ENCODE results near the gene DOCK9. TPM values are rescaled to one million over a fixed set of nuclear protein-coding genes. Genes with fewer than 3 reads are reported as not detected.

Gene DOCK9
- total and polyA plus RNA-seq, 2 donors (not counting 3 experiments of a cell fraction or from before 2014, with no cell fraction given) = 147 to 323 TPM

DNA sequence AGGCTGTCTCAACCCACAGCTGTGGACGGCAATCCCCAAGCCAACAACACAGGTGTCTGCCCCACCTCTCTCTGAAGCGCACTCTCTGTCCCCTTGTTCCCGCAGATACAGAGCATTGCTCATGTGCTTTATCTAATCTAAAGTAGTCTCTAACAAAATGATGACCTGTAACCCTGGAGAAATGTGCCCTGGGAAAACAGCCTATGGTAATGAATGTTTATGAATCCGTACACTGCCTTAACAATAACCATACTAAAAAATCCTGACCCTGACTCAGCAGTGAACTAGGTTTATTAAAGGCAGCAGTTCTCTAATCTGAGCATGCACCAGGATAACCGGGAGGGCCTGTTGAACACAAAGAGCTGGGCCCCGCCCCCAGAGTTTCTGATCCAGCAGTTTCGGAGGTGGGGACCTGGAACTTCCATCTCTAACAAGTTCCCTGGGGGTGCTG, 174.7 kb downstream of the DOCK9 start:
- FAIRE-seq (no peak), DNase-seq (ENCODE audit: low read depth, low spot score) (no peak)
- Histone ChIP-seq H3K4me2 (ENCODE audit: insufficient read depth, low read length) (no peak overlapping the region), H3K9ac (replicated peaks; ENCODE audit: extremely low read depth, insufficient read depth, low read length) (no peak overlapping the region), H2AFZ (ENCODE audit: low read depth, low read length) (no peak overlapping the region), H3K79me2 (ENCODE audit: control insufficient read depth, insufficient read depth, low read length) (no peaks in the 10 kb centered on the region), H3K9me1 (replicated peaks; ENCODE audit: control insufficient read depth, extremely low read depth, insufficient read depth, low read length) (no peaks in the 10 kb centered on the region), H4K20me1 (replicated peaks; ENCODE audit: control insufficient read depth, extremely low read depth, insufficient read depth, low read length) (no peaks in the 10 kb centered on the region), H3K27ac (ENCODE audit: insufficient read depth, low read depth, low read length) (no peak overlapping the region), H3K9me3 (replicated peaks; ENCODE audit: control insufficient read depth, insufficient read depth, low read length) (no peaks in the 10 kb centered on the region), H3K27me3 (ENCODE audit: control insufficient read depth in 2 of 2, insufficient read depth in 2 of 2, low read length in 2 of 2) (no peaks in the 10 kb centered on the region), H3K4me3 (replicated peaks in 1 of 3; ENCODE audit: insufficient read depth in 1 of 3, low read depth in 1 of 3, low read length in 3 of 3) (no peak overlapping the region), H3K36me3 (ENCODE audit: control insufficient read depth in 2 of 2, extremely low read depth in 1 of 2, insufficient read depth in 2 of 2, low read length in 2 of 2) (peaks cover 28 to 40% of the 10 kb centered on the region in 2 experiments), H3K4me1 (ENCODE audit: control insufficient read depth, extremely low read depth, insufficient read depth, low read length) (no peaks in the 10 kb centered on the region)
- no TSS peak for BruUV-seq (replicated peaks)
- intact Hi-C loops (cut with micrococcal nuclease) (no loop called here), dilution Hi-C loops (cut with MboI; ENCODE audit: extremely low pct_ligation_motif_present, low sequenced_read_pairs) (no loop called here)
- POLR2A ChIA-PET = no interaction called here
- TF ChIP-seq JUN (IDR thresholded peaks at IDR 0.05; ENCODE audit: borderline replicate concordance, insufficient read depth, insufficient read length, low read depth) (no peak), EZH2 (IDR thresholded peaks at IDR 0.05; ENCODE audit: borderline replicate concordance, low read depth, low read length, severe bottlenecking) (no peak), FOS (IDR thresholded peaks at IDR 0.05; ENCODE audit: borderline replicate concordance, insufficient read depth, low read length) (no peak), POLR2AphosphoS5 (IDR thresholded peaks at IDR 0.05; ENCODE audit: insufficient read depth, low read depth, low read length) (no peak), POLR2A (IDR thresholded peaks at IDR 0.05; ENCODE audit: low read depth, low read length) (no peak), GATA2 (IDR thresholded peaks at IDR 0.05; ENCODE audit: insufficient read depth, insufficient read length, low read depth, low read length) (no peak), CTCF (IDR thresholded peaks at IDR 0.05; ENCODE audit: extremely low read depth in 1 of 2, insufficient read depth in 1 of 2, low read depth in 1 of 2, low read length in 2 of 2) (no peak), MYC (IDR thresholded peaks at IDR 0.05; ENCODE audit: low read depth, low read length) (no peak)
- TF ChIP-seq, protein P1, sequence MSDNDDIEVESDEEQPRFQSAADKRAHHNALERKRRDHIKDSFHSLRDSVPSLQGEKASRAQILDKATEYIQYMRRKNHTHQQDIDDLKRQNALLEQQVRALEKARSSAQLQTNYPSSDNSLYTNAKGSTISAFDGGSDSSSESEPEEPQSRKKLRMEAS (IDR thresholded peaks at IDR 0.05; ENCODE audit: insufficient read depth, insufficient read length) = no peak
- CTCF ChIA-PET = interaction anchor here (0.9 to 1.0 kb wide), 2 partner anchors 37 to 315 kb away, joined by 3 to 4 read pairs; no protein-coding TSS in a partner anchor

Measured in endothelial cell of umbilical vein (primary cell).